ENCODE data around the gene COL23A1.

DNA sequence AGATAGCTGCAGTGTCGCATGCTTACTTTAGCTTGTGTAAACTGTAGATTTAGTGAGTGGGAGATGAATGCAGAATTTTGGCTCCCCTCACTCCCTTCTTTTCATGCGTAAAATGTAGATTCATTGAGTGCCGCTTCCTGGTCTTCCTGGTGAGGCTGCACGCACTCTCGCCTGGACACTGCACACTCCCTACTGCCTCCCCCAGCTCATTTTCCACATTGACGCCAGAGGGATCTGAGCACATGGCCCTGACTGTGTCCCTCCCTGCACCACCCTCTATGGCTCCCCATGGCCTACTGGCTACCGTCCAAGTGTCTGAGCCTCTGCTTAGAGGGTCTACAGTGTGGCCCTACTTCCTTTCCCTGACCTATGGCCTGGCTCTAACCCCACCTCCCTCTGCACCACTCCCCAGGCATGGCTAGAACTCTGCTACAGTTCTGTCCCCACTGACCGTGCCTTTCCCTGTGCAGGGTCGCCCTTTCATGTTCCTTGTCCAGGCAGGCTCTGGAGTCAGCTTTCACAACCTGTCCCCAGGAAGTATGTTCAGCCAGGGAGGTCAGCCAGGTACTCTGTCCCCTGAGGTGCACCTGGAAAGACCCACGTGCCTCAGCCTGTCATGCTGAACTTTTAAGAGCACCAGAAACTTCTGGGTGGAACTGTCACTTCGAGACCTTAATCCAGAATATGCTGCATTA lies 160.6 kb downstream of the COL23A1 start:
- no peak for TF ChIP-seq EZH2 (IDR thresholded peaks at IDR 0.05; ENCODE audit: borderline replicate concordance, insufficient read depth, low read depth, low read length, poor library complexity, severe bottlenecking)
- TF ChIP-seq, protein P1, sequence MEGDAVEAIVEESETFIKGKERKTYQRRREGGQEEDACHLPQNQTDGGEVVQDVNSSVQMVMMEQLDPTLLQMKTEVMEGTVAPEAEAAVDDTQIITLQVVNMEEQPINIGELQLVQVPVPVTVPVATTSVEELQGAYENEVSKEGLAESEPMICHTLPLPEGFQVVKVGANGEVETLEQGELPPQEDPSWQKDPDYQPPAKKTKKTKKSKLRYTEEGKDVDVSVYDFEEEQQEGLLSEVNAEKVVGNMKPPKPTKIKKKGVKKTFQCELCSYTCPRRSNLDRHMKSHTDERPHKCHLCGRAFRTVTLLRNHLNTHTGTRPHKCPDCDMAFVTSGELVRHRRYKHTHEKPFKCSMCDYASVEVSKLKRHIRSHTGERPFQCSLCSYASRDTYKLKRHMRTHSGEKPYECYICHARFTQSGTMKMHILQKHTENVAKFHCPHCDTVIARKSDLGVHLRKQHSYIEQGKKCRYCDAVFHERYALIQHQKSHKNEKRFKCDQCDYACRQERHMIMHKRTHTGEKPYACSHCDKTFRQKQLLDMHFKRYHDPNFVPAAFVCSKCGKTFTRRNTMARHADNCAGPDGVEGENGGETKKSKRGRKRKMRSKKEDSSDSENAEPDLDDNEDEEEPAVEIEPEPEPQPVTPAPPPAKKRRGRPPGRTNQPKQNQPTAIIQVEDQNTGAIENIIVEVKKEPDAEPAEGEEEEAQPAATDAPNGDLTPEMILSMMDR (IDR thresholded peaks at IDR 0.05) = no peak

Data from B cell (primary cell).